ENCODE measurements around the gene NSD1.

DNA sequence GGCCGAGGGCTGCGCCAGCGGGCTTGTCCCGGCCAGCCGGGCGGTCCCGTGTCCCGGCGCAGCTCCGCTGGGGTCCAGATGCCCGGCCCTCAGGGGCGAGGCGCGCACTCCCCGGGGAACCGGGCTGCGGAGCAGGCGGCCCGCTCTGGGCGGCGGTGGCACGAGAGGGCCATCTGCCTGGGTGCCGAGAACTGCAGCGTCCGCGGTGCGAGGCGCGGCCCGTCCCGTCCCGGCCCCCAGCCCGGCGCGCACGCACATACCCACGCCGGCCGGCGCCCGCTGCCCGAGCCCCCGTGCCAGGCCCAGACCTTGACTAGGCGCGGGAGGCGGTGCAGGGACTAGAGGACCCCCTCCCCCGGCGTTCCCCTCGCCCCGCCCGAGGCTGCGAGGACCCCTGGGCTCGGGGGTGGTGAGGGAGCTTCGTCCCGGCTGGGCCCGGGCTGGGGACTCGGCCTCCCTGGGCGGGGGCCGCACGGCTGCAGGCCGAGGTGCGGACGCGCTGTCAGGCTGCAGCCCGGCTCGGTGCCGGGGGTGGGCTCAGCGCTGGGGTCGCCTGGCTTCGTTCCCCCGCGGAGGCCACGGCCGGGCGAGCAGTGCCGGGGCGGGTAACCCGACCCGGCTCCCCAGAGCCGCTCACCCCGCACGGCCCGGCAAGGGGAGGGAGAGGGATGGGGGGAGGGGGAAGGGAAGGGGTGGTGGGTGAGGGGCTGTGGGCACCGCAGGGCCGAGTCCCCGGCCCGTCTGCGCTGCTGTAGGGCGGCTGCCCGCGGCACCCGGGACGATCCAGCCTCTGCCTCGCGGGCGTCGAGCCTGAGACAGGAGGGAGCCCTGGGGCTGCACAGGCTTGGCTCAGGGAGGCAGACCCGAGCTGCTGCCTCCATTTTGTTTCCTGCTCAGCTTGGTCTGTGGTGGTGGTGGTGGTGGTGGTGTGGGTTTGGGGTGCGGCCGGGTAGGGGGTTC is 1.2 kb upstream of the NSD1 start:
- TF ChIP-seq, protein P1, sequence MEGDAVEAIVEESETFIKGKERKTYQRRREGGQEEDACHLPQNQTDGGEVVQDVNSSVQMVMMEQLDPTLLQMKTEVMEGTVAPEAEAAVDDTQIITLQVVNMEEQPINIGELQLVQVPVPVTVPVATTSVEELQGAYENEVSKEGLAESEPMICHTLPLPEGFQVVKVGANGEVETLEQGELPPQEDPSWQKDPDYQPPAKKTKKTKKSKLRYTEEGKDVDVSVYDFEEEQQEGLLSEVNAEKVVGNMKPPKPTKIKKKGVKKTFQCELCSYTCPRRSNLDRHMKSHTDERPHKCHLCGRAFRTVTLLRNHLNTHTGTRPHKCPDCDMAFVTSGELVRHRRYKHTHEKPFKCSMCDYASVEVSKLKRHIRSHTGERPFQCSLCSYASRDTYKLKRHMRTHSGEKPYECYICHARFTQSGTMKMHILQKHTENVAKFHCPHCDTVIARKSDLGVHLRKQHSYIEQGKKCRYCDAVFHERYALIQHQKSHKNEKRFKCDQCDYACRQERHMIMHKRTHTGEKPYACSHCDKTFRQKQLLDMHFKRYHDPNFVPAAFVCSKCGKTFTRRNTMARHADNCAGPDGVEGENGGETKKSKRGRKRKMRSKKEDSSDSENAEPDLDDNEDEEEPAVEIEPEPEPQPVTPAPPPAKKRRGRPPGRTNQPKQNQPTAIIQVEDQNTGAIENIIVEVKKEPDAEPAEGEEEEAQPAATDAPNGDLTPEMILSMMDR (IDR thresholded peaks at IDR 0.05): no peak
- TF ChIP-seq POLR2AphosphoS5 (IDR thresholded peaks at IDR 0.05; ENCODE audit: insufficient read depth in 1 of 2, low read depth in 1 of 2) (no peak), POLR2A (IDR thresholded peaks at IDR 0.05) (no peak)

All from vagina (tissue), 2 donors.